Kidney epithelial cell (primary cell): ENCODE data around the gene ATP5F1C. TPM values are rescaled to one million over a fixed set of nuclear protein-coding genes. Genes with fewer than 3 reads are reported as not detected.
A peak's percentile ranks its signal among the peaks of the same experiment; 100 is the strongest.

Experiments used
- DNase-seq: peaks from one replicate; pipeline ENCODE4 v3.0.0-alpha.2; 2010; ENCODE audit warnings: low read depth
- H3K27me3 ChIP-seq: 2 replicates; pipeline ENCODE4 v1.6.0; 2011; ENCODE audit warnings: low read length; ENCODE audit not compliant: control insufficient read depth, insufficient read depth
- H3K36me3 ChIP-seq: 2 replicates; pipeline ENCODE4 v1.5.1; 2011; ENCODE audit warnings: low read length; ENCODE audit not compliant: control insufficient read depth, insufficient read depth
- H3K4me3 ChIP-seq: 2 replicates; pipeline ENCODE4 v1.5.1; 2011; ENCODE audit warnings: low read depth, mild to moderate bottlenecking, control low read depth, low read length
- total RNA-seq: library from RNA; depleted of rRNA; stranded (reverse); fragments of >200 nt; gene quantifications from 2 replicates; pipeline ENCODE4 v1.2.3, GENCODE V29; 2015
- TF ChIP-seq, protein P1 (sequence below): IDR thresholded peaks from 2 replicates; pipeline ENCODE4 v1.5.1; 2011; ENCODE audit warnings: mild to moderate bottlenecking, moderate library complexity, low read length, control low read depth, inconsistent platforms; ENCODE audit not compliant: insufficient read depth, poor library complexity, severe bottlenecking

The ATP5F1C gene
- total RNA-seq, 1 donor from 2014 or later = 291 TPM

DNA sequence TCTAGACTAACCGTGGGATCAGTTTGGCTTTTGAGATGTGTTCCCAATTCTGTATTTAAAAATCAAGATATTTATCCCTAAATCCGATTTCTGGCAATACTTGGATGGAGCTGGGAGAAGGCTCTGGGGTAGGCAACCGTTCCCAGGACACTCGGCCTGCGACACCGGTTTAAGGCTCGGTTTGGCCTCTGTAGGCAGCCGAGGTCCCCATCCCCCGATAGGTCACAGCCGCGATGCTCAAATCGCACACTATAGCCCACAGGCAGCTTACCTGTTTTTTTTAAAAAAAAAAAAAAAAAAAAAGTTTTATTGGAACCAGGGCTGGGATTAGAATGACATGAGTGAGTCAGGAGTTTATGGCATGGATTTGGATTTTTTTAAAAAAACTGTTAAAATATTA is 29.6 kb downstream of the ATP5F1C start:
- peak overlapping the region; percentile 94 for H3K4me3 ChIP-seq
- no peaks in the 10 kb centered on the region for H3K36me3 ChIP-seq
- TF ChIP-seq, protein P1, sequence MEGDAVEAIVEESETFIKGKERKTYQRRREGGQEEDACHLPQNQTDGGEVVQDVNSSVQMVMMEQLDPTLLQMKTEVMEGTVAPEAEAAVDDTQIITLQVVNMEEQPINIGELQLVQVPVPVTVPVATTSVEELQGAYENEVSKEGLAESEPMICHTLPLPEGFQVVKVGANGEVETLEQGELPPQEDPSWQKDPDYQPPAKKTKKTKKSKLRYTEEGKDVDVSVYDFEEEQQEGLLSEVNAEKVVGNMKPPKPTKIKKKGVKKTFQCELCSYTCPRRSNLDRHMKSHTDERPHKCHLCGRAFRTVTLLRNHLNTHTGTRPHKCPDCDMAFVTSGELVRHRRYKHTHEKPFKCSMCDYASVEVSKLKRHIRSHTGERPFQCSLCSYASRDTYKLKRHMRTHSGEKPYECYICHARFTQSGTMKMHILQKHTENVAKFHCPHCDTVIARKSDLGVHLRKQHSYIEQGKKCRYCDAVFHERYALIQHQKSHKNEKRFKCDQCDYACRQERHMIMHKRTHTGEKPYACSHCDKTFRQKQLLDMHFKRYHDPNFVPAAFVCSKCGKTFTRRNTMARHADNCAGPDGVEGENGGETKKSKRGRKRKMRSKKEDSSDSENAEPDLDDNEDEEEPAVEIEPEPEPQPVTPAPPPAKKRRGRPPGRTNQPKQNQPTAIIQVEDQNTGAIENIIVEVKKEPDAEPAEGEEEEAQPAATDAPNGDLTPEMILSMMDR = no peak
- no peak for DNase-seq
- H3K27me3 ChIP-seq = no peaks in the 10 kb centered on the region

DNA sequence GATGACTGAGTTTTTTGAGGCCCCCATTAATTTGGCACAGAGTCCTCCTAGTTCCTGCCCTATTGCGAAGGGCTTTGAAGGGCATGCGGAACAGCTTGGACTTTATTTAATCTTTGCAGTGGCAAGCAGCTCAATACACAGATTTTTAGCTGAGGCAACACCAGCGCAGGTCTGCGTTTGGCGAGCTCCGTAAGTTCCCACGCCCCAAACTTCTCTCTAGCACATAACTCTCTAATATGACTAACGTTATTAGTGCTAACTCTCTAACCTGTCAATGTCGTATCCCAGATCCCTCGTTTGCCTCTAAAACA is 30.0 kb downstream of the ATP5F1C start:
- no peak for DNase-seq
- H3K27me3 ChIP-seq = no peaks in the 10 kb centered on the region
- TF ChIP-seq, protein P1 = no peak
- H3K36me3 ChIP-seq = no peaks in the 10 kb centered on the region
- H3K4me3 ChIP-seq = peak overlapping the region; percentile 94

DNA sequence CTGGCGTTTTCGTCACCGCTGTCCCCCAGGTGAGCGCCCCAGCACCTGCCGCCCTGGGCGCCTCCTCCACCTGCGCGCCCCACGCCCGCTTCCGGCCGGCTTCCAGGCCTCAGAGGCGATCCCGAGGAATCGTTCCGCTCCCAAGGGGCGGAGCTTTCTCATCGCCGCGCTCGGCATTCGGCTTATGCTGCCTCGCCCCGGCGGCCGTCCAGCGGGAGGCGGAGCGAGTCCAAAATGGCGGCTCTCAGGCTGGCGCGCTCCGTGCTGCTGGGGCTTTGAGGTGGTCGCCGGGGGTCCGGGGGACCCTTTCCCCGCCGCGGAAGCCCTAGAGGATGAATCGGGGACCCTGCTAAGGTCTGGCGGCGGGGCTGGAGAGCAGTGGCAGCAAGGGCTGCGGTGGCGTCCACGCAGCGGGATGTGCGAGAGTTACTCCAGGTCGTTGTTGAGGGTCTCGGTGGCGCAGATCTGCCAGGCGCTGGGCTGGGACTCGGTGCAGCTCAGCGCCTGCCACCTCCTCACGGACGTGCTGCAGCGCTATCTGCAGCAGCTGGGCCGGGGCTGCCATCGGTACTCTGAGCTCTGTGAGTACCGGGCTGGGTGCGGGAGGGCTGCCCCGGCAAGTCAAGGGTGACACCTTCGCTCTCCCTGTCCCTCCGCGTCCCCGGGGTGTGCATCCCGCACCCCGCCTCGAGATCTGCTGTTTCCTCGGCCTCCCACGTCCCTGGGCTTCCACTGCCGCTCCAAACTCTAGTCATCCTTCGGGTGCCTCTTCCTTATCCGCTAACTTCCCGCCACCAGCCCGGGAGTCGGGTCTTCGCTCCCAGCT is 30.5 kb downstream of the ATP5F1C start, which contains the start of gene TAF3:
Gene TAF3 (plus strand): TSS at position 211 of the 826 bp plus-strand sequence. CDS start 205 bp downstream, at position 416.
- DNase-seq = peak; percentile 16
- TF ChIP-seq, protein P1 = no peak

DNA sequence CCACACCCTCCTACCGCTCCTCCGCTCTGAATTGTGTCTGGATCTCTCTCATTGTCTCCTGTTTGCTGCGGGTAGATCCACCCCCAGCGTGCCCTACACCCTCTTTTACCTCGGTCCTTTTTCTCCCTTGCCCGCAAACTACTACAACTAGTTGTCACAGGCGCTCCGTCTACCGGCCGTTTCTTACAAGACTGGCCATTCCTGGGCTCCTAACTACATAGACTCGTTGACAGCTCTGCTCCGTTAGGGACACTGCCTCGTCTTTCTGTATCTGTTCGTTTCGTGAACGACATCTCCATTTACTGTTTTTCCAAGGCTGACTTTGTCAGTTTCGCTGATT is 31.1 kb downstream of the ATP5F1C start:
- H3K36me3 ChIP-seq = no peaks in the 10 kb centered on the region
- peak overlapping the region; percentile 94 for H3K4me3 ChIP-seq
- TF ChIP-seq, protein P1 = peak; percentile 29
- no peak for DNase-seq
- H3K27me3 ChIP-seq = no peaks in the 10 kb centered on the region

More for the DNA sequence above, 30.5 kb downstream of the ATP5F1C start, which contains the start of gene TAF3:
- Histone ChIP-seq H3K36me3 (no peaks in the 10 kb centered on the region), H3K4me3 (peak within 1 kb of the TSS; percentile 94), H3K27me3 (no peaks in the 10 kb centered on the region)

DNA sequence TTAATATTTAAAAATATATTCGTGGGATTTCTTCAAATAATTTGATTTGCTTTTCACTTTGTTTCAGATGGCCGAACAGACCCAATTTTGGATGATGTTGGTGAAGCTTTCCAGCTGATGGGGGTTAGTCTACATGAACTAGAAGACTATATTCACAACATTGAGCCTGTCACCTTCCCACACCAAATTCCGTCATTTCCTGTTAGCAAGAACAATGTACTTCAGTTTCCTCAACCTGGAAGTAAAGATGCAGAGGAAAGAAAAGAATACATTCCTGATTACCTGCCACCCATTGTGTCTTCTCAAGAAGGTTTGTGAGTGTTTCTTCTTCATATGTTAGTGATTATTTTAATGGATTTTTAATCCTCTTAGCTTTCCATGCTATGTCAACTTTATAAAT is 36.3 kb downstream of the ATP5F1C start:
- Histone ChIP-seq H3K27me3 (no peaks in the 10 kb centered on the region), H3K36me3 (no peaks in the 10 kb centered on the region), H3K4me3 (no peak overlapping the region)
- TF ChIP-seq, protein P1 = no peak
- DNase-seq = no peak

DNA sequence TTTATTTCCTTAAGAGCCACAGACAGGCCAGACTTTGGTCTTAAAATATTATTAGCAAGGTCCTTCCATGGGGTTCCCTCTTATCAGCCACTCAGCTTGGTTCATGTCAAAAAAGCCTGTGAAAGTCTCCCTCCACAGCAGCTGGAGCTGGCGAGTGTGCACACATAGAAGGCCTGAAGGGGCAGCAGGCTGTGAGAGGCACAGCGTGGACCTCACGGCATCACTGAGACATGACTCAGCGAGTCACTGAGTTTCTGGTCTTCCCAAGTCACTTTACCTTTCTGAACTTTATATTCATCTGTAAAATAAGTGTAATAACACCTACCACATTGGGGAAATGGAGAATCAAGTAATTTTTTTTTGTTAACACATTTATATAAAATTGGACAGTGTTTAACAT is 39.0 kb downstream of the ATP5F1C start:
- TF ChIP-seq, protein P1 = peak; percentile 34
- Histone ChIP-seq H3K4me3 (no peak overlapping the region), H3K27me3 (no peaks in the 10 kb centered on the region), H3K36me3 (no peaks in the 10 kb centered on the region)
- peak; percentile 21 for DNase-seq
